HL-60/S4 treated with phorbol 12-myristate 13-acetate at 8.2 ng/mL for 4 days and 3 days (cell line): ENCODE measurements around the gene RAB13.

ENCODE experiments used
- in situ Hi-C: fragments of 300-500 bp; cut with MboI; formaldehyde crosslinking; loops from 2 replicates; pipeline ENCODE4 v1.15.0; 2022; ENCODE audit warnings: low sequenced_read_pairs

Gene RAB13

DNA sequence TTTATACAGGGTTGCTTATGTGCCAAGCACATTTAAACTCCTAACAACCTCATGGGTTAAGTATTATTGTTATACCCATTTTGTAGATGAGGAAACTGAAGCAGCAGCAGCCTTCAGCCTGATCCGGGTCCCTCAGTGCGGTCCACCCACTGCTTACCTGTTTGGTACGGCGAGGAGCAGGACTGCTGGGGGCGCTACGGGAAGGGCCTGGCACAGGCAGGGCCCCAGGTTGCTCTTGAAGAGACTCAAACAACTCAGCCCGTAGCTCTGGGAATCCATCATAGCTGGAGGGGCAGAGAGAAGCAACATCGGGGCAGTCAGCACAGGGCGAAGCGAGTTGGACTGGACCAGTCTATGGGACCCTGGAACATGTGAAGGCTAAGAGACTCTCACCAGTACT lies 48.8 kb downstream of the RAB13 start:
- in situ Hi-C loops: no loop called here

DNA sequence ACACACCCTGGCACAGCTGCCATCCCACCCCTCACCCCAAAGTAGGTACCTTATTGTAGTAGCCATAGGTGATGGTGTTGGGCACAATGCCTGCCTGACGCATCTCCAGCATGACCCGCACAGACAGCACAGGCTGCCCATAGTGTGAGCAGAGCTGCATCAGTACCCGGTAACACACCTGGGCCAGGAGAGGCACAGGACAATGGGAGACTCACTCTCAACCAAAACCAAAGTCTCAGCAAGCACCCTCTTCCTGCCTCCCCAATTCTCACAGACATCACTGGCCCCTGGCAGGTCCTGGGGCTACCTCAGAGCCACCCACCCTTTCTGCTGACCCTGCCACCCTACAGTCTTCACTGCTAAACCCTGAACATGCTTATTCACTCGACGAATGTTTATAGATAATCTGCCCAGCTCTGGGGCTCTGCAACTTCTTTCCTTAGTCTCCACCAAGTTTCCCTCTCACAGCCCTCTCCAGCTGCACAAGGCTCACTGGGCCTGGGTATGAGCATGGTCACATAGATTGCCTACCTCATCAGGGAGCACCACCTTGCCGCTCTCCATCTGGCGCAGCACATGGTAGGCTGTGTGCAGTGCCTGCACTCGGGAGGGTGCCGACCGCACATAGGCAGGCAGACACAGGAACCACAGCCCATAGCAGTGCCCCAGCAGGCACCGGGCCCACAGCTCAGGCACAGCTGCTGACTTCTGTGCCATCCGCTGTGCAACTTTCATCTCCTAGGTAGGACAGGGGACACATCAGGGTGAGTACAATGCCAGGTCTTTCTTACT lies 49.9 kb downstream of the RAB13 start:
- in situ Hi-C loops: no loop called here

DNA sequence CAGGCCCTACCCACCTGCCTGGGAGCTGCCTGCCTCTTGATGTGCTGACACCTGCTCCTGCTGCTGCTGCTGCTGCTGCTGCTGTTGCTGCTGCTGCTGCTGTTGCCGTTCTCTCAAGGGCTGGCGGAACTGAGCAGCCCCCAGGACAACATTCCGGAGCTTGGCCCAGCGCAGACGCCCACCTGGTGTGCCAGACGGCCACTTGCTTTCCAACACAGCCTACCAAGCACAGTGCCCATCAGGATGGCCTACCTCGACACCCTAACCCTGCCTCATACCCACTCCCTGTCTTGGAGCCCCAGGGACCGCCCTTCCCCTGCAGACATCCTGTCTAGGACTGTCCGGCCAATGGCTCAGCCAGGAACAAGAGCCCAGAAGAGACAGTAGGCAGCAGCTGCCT lies 51.4 kb downstream of the RAB13 start:
- in situ Hi-C loops: no loop called here

DNA sequence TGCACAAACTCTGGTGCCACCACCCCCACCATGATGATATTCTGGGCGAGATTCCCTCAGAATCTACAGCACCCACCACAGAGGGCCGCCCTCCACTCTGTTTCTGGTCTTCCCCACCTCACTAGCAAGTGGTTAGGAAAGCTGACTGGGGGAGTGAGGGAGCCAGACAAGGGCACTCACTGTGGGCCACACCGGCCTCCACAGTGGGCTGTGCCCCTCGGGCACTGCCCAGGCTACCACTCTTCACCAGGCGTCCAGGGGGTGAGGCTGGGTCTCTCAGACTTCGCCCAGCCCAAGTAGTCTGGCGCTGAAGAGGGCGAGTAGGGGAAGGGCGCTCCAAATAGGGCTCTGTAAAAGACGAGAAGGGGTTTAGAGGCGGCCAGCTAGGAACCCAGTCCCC lies 52.2 kb downstream of the RAB13 start:
- in situ Hi-C loops: no loop called here

DNA sequence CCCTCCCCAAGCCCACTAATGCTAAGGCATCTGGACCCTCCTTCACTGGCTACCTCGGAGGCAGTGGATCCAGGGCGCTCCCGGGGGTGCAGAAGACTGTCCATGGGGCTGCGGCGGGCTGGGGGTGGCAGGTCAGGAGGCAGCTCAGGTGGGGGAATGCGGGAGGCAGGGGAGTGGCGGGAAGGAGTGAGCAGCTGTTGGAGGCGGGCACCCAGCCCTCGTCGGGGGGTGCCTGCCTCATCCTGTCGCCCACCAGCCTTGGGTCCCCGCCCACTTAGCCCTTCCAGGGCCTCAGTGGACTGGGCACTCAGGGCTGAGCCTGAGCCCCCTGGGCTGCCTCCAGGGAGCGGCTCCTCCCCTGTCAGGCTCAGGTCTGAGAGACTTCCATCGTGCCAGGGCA lies 52.7 kb downstream of the RAB13 start:
- in situ Hi-C loops: no loop called here

DNA sequence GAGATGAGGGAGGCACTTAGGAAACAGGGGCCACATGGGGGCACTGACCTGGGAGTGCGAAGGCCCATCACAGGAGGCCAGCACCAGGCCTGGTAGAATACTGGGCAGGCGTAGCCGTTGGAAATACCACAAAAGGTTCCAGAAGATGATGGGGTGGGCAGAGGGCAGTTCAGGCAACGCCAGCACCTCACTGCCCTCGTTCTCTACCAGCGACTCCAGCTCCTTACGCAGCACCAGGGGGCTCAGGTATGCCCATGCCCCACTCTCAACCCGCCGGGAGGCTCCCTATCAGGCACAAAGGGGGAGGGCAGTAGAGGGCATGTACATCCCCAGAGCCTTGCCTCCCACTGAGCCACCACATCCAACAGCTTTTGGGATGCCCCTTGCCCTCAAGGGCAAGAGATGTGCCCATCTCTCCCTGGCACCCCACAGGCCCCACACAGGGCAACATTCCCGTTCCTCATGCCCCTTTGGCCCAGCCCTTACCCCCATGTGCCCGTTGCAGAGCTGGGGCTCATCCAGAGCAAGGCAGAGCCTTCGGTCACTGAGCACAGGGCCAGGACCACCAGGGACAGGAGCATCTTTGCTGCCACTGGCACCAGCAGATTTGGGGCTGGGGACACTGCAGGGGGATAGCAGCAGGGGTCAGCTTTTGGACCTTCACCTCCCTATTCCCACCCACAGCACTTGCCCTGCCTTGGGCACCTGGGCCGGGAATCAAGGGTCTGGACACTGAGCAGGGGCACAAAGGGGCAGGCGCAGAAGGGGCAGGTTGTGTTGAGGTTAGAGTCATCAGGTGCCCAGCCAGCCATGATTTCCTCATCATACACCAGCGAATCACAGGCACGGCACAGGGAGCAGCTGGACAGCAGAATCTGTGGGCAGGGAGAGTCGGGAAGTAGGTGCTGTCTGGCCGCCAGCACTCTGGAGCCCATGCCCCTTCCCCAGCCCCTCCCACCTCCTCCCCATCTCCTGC lies 53.7 kb downstream of the RAB13 start:
- in situ Hi-C loops: no loop called here
